ENCODE measurements around the gene POLN. TPM values are rescaled to one million over a fixed set of nuclear protein-coding genes. Genes with fewer than 3 reads are reported as not detected.

POLN gene
- total RNA-seq, 2 donors from 2014 or later, result 2.8 to 2.9 TPM

DNA sequence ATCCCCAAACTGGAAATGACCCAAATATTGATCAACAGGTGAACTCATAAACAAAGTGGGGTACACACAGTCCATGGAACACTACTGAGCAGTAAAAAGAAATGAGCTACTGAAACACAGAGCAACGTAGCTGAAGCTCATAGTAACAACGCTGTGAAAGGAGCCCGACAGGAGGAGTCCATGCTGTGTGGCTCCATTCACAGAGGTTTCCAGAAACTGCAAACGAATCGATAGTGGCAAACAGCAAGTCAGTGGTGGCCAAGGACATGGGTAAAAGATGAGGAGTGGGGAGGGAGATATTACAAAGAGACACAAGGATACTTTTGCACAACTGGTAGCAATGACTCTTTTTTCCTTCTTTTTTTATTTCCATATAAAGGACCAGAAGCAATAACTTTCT lies 90.4 kb downstream of the POLN start:
- Histone ChIP-seq H3K36me3 (ENCODE audit: control insufficient read depth, insufficient read depth, low read length) (no peaks in the 10 kb centered on the region), H3K27ac (ENCODE audit: low read depth, low read length) (no peak overlapping the region), H3K27me3 (ENCODE audit: control insufficient read depth, insufficient read depth, low read length, poor library complexity, severe bottlenecking) (no peaks in the 10 kb centered on the region), H3K9me3 (ENCODE audit: control insufficient read depth, low read length) (peaks cover 15% of the 10 kb centered on the region), H3K4me3 (ENCODE audit: low read length) (no peak overlapping the region), H3K4me1 (ENCODE audit: control insufficient read depth, insufficient read depth, low read length) (no peaks in the 10 kb centered on the region), H3K9ac (ENCODE audit: extremely low read depth, low read length, poor library complexity, severe bottlenecking) (no peak overlapping the region)
- no peak overlapping the region for H3K27ac Mint-ChIP-seq
- 72 to 75% methylated on average over 4 to 5 of the region's 5 CpGs for WGBS, 2 experiments (ENCODE audit: insufficient coverage in 1 of 2, insufficient read length in 1 of 2)
- no peaks in the 10 kb centered on the region for H3K4me1 Mint-ChIP-seq
- TF ChIP-seq, protein P1, sequence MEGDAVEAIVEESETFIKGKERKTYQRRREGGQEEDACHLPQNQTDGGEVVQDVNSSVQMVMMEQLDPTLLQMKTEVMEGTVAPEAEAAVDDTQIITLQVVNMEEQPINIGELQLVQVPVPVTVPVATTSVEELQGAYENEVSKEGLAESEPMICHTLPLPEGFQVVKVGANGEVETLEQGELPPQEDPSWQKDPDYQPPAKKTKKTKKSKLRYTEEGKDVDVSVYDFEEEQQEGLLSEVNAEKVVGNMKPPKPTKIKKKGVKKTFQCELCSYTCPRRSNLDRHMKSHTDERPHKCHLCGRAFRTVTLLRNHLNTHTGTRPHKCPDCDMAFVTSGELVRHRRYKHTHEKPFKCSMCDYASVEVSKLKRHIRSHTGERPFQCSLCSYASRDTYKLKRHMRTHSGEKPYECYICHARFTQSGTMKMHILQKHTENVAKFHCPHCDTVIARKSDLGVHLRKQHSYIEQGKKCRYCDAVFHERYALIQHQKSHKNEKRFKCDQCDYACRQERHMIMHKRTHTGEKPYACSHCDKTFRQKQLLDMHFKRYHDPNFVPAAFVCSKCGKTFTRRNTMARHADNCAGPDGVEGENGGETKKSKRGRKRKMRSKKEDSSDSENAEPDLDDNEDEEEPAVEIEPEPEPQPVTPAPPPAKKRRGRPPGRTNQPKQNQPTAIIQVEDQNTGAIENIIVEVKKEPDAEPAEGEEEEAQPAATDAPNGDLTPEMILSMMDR (conservative IDR thresholded peaks at IDR 0.05), result no peak
- no peak overlapping the region for H3K4me3 Mint-ChIP-seq
- no peaks in the 10 kb centered on the region for H3K36me3 Mint-ChIP-seq (ENCODE audit: low read depth)
- peaks cover 18% of the 10 kb centered on the region for H3K9me3 Mint-ChIP-seq
- peaks cover 20% of the 10 kb centered on the region for H3K27me3 Mint-ChIP-seq (ENCODE audit: insufficient read depth)
- DNase-seq, result no peak

DNA sequence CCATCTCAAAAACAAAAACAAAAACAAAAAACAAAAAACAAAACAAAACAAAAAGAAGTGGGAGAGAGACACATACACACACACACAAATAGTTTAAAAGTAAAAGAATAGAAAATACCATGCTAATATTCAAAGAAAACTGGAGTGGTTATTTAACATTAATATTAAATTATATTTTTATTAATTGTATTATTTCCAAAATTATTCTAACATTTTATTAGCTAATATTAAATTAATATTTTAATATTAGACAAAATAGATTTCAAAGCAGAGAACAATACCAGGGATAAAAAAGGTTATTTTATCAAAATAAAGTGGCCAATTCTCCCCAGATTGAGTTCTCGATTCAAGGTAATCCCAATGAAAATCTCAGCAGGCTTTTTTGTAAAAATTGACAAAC lies 91.8 kb downstream of the POLN start:
- 91 to 100% methylated on average over 1 of the region's 1 CpG for WGBS, 2 experiments (ENCODE audit: insufficient coverage in 1 of 2, insufficient read length in 1 of 2)
- H3K27ac Mint-ChIP-seq, result no peak overlapping the region
- H3K4me1 Mint-ChIP-seq, result no peaks in the 10 kb centered on the region

DNA sequence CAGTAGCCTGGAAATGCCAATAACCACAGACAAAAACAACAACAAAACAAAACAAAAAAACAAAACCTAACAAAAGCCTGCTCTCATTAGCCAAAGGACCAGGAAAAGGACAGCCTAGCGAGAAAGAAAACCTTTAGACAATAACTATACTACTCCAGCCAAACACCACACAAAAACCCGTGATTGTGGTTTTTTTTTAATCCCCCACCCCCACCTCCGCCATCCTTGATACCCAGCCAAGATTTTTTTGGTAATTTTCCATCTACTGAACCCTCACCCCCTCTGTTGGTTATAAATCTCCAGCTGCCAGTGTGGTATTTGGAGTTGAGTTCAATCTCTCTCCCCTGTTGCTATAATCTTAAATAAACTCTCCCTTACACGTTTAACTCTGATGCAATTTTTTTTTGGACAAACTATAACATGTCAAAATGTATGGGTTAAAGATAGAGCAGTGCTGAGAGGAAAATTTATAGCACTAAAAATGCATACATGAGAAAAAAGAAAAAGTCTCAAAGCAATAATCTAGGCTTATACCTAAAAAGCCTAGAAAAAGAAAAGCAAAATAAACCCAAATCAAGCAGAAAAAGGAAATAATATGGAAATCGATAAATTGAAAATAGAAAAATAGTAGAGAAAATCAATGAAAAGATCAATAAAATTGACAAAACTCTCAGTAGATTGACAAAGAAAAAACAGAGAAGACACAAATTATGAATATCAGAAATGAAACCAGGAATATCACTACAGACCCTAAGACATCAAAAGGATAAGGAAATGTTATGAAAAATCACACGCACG lies 99.1 kb downstream of the POLN start:
- Mint-ChIP-seq H3K9me3 (no peaks in the 10 kb centered on the region), H3K27me3 (ENCODE audit: insufficient read depth) (peaks cover 85% of the 10 kb centered on the region)
- DNase-seq, result no peak

More for the DNA sequence above, 91.8 kb downstream of the POLN start:
- peaks cover 5% of the 10 kb centered on the region for H3K27me3 ChIP-seq (ENCODE audit: control insufficient read depth, insufficient read depth, low read length, poor library complexity, severe bottlenecking)
- H3K4me3 ChIP-seq (ENCODE audit: low read length), result no peak overlapping the region
- H3K4me1 ChIP-seq (ENCODE audit: control insufficient read depth, insufficient read depth, low read length), result no peaks in the 10 kb centered on the region
- H3K36me3 ChIP-seq (ENCODE audit: control insufficient read depth, insufficient read depth, low read length), result no peaks in the 10 kb centered on the region
- no peaks in the 10 kb centered on the region for H3K36me3 Mint-ChIP-seq (ENCODE audit: low read depth)
- peaks cover 13% of the 10 kb centered on the region for H3K9me3 ChIP-seq (ENCODE audit: control insufficient read depth, low read length)
- no peak overlapping the region for H3K27ac ChIP-seq (ENCODE audit: low read depth, low read length)
- no peak overlapping the region for H3K9ac ChIP-seq (ENCODE audit: extremely low read depth, low read length, poor library complexity, severe bottlenecking)
- H3K4me3 Mint-ChIP-seq, result no peak overlapping the region
- H3K9me3 Mint-ChIP-seq, result peaks cover 14% of the 10 kb centered on the region
- TF ChIP-seq, protein P1 (conservative IDR thresholded peaks at IDR 0.05), result no peak
- DNase-seq, result no peak
- peaks cover 33% of the 10 kb centered on the region for H3K27me3 Mint-ChIP-seq (ENCODE audit: insufficient read depth)

More for the DNA sequence above, 99.1 kb downstream of the POLN start:
- no peaks in the 10 kb centered on the region for H3K36me3 Mint-ChIP-seq (ENCODE audit: low read depth)
- TF ChIP-seq, protein P1 (conservative IDR thresholded peaks at IDR 0.05), result no peak
- no peaks in the 10 kb centered on the region for H3K4me1 Mint-ChIP-seq
- H3K27ac Mint-ChIP-seq, result no peak overlapping the region
- Histone ChIP-seq H3K9ac (ENCODE audit: extremely low read depth, low read length, poor library complexity, severe bottlenecking) (no peak overlapping the region), H3K4me3 (ENCODE audit: low read length) (no peak overlapping the region), H3K9me3 (ENCODE audit: control insufficient read depth, low read length) (no peaks in the 10 kb centered on the region), H3K27me3 (ENCODE audit: control insufficient read depth, insufficient read depth, low read length, poor library complexity, severe bottlenecking) (peaks cover 10% of the 10 kb centered on the region), H3K4me1 (ENCODE audit: control insufficient read depth, insufficient read depth, low read length) (no peaks in the 10 kb centered on the region), H3K36me3 (ENCODE audit: control insufficient read depth, insufficient read depth, low read length) (no peaks in the 10 kb centered on the region), H3K27ac (ENCODE audit: low read depth, low read length) (no peak overlapping the region)
- WGBS, 2 experiments (ENCODE audit: insufficient coverage in 1 of 2, insufficient read length in 1 of 2), result 60 to 77% methylated on average over 1 to 5 of the region's 7 CpGs
- H3K4me3 Mint-ChIP-seq, result no peak overlapping the region

All from endodermal cell (in vitro differentiated cells).